Mucosa of descending colon (tissue), 3 donors: ENCODE measurements around the gene USP34. TPM values are rescaled to one million over a fixed set of nuclear protein-coding genes. Genes with fewer than 3 reads are reported as not detected.
"Not testable (repeated sequence)": the region's sequence is repeated elsewhere in the genome, so short reads cannot be mapped to it uniquely, and the experiment has no call there.

Source experiments
- ATAC-seq: fragments of 200-7000 bp; cut with Tn5 transposase; one replicate; pipeline ENCODE4 v1.9.1; 2020; ENCODE audit warnings: mild to moderate bottlenecking, moderate library complexity
- DNase-seq, 3 donors: peaks; one replicate each; pipeline ENCODE4 v3.0.0-alpha.2; 2020
- H3K36me3 ChIP-seq: fragments of 200-600 bp; one replicate; pipeline ENCODE4 v1.8.0; 2021; ENCODE audit warnings: low read depth, mild to moderate bottlenecking
- H3K4me1 ChIP-seq: fragments of 200-600 bp; one replicate; pipeline ENCODE4 v1.8.0; 2021; ENCODE audit warnings: low read depth, mild to moderate bottlenecking
- H3K4me3 ChIP-seq: fragments of 200-600 bp; one replicate; pipeline ENCODE4 v1.8.0; 2021; ENCODE audit warnings: mild to moderate bottlenecking
- H3K9me3 ChIP-seq: fragments of 200-600 bp; one replicate; pipeline ENCODE4 v1.8.0; 2021; ENCODE audit warnings: mild to moderate bottlenecking
- intact Hi-C, 2 donors: fragments of 100-400 bp; cut with DNase I in 1 of 2; cut with micrococcal nuclease in 1 of 2; formaldehyde crosslinking; loops; one replicate each; pipeline versions ENCODE4 v1.11.0 to v1.11.1; 2022; cut with DNase I, micrococcal nuclease
- total RNA-seq, 3 donors: library from RNA; stranded (reverse); fragmentation: NEBNext Ultra II Directional in 2 of 3; extraction: Animal tissue kit (Norgen Biotek cat#: 25700) in 2 of 3; gene quantifications; one replicate each; pipeline versions ENCODE4 v1.2.1 to v1.2.4, GENCODE V29; 2021 to 2023
- TF ChIP-seq, protein P1 (sequence below): fragments of 200-600 bp; IDR thresholded peaks from one replicate; pipeline ENCODE4 v1.8.0; 2022; ENCODE audit warnings: antibody characterized with exemption, mild to moderate bottlenecking
- donor health status: DM: no; HTN: no; CAD: no; lungs with moderate emphysema.
- donor health status: DM: no; HTN: no; CAD: no.
- donor health status: DM: no; HTN: yes; CAD: no.

The USP34 gene
- total RNA-seq, 3 donors from 2014 or later: 67.9 to 132 (median 88.4) TPM

DNA sequence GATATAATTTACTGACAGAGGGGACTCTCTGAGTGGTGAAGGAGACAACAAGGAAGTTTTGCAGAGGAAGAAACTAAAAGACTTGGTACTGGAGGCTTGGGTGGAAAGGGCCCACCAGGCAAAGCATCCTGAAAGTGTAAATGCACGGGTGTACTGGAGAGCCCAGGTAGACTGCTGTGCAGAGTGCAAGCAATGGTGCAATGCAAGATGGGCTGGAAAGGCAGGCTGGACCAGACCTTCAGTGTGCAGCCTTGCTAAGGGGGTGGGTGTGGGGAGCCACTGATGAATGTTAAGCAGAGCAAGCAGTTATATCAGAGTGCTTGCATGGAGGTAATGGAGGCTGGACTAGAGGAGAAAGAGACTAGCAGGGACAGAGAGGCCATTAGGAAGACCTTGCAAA, 298.2 kb downstream of the USP34 start:
- no peak for DNase-seq
- no peak overlapping the region for H3K4me3 ChIP-seq
- no peaks in the 10 kb centered on the region for H3K36me3 ChIP-seq
- no peaks in the 10 kb centered on the region for H3K4me1 ChIP-seq
- no peak for ATAC-seq
- intact Hi-C loops: no loop called here
- H3K9me3 ChIP-seq: no peaks in the 10 kb centered on the region
- TF ChIP-seq, protein P1, sequence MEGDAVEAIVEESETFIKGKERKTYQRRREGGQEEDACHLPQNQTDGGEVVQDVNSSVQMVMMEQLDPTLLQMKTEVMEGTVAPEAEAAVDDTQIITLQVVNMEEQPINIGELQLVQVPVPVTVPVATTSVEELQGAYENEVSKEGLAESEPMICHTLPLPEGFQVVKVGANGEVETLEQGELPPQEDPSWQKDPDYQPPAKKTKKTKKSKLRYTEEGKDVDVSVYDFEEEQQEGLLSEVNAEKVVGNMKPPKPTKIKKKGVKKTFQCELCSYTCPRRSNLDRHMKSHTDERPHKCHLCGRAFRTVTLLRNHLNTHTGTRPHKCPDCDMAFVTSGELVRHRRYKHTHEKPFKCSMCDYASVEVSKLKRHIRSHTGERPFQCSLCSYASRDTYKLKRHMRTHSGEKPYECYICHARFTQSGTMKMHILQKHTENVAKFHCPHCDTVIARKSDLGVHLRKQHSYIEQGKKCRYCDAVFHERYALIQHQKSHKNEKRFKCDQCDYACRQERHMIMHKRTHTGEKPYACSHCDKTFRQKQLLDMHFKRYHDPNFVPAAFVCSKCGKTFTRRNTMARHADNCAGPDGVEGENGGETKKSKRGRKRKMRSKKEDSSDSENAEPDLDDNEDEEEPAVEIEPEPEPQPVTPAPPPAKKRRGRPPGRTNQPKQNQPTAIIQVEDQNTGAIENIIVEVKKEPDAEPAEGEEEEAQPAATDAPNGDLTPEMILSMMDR: no peak

DNA sequence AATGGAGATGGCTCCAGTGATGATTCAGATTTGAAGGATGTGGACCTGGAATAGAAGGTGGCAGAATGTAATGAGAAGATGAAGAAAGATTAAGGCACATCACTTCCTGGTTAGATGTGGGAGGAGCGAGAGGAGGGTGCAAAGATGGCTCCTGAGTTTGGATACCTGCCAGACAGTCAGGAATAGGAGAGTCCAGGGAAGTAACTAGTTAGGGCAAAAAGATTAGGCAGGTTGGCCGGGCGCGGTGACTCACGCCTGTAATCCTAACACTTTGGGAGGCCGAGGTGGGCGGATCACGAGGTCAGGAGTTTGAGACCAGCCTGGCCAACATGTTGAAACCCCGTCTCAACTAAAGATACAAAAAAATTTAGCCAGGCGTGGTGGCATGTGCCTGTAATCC, 303.3 kb downstream of the USP34 start:
- Histone ChIP-seq H3K4me1 (no peaks in the 10 kb centered on the region), H3K36me3 (no peaks in the 10 kb centered on the region), H3K9me3 (no peaks in the 10 kb centered on the region), H3K4me3 (no peak overlapping the region)
- TF ChIP-seq, protein P1: no peak
- DNase-seq: no peak
- intact Hi-C loops: no loop called here
- no peak for ATAC-seq

DNA sequence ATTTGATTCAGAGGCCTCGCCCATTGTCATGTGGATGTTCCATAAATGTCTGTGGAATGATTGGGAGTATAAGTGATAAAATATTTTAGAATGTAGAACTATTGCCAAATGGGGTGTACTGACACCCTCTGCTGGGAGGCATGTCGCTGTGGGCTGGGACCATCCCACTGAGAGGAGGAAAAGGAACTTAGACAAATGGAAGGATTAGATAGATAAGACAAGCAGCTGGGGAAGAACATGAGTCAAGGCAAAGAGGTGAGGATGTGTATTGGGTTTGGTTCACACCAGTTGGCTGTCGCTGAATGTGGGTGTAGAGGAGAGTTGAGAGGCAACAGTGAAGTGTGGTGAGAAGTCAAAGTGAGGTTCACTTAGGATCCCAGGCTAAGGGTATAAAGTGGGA, 304.9 kb downstream of the USP34 start:
- Histone ChIP-seq H3K9me3 (no peaks in the 10 kb centered on the region), H3K4me1 (no peaks in the 10 kb centered on the region), H3K4me3 (no peak overlapping the region), H3K36me3 (no peaks in the 10 kb centered on the region)
- ATAC-seq: no peak
- intact Hi-C loops: no loop called here
- DNase-seq: no peak
- TF ChIP-seq, protein P1: no peak

DNA sequence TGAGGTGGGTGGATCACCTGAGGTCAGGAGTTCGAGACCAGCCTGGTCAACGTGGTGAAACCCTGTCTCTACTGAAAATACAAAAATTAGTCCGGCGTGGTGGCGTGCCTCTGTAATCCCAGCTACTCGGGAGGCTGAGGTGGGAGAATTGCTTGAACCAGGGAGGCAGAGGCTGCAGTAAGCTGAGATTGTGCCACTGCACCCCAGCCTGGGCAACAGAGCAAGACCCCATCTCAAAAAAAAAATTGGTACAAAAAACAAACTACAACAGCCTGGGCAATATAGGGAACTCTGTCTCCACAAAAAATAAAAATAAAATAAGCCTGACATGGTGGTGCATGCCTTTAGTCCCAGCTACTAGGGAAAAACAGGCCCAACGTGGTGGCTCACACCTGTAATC, 305.8 kb downstream of the USP34 start:
- H3K36me3 ChIP-seq, H3K4me1 ChIP-seq, H3K4me3 ChIP-seq, H3K9me3 ChIP-seq, DNase-seq, ATAC-seq, intact Hi-C loops: not testable (repeated sequence)

DNA sequence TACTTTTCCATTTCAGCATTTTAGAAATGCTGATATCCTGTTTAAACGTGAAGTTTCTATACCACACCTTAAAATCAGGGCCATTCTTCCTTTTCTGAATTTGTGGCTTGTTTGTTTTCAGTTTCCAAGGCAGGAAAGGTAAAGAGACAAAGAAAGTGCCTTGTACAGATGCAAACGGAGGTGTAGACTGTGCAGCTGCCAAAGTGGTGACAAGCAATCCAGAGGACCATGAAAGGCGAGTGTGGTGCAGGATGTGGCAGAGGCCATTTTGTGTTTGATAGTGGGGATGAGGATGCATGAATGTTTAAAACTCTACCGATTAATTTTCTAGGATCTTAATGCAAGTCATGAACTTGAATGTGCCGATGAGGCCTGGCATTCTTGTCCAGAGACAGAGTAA, 308.2 kb downstream of the USP34 start:
- Histone ChIP-seq H3K36me3 (no peaks in the 10 kb centered on the region), H3K4me3 (no peak overlapping the region)
- ATAC-seq: no peak

DNA sequence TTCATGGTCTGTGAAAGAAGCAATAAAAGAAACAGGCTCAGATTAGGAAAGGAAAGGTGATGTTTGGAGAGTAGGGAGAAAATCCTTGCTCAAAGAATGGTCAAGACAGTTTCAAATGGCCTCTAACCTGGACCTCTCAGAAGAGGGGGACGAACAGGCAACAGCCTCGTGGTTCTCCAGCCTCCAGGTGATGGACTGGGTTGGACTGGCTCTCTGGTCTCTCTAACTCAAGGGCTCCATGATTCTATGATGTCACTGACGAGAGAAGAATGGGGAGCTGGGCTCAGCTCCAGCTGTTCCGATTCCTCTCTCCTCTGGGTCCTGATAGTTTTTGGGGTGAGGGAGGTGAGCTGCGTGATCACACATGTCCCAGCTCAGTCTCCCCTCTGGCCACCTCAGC, 309.0 kb downstream of the USP34 start, which contains the start of gene C2orf74:
C2orf74 (plus strand) TSS at position 301 of the 400 bp plus-strand sequence. CDS start 327 bp downstream, outside the sequence.
- H3K36me3 ChIP-seq: no peaks in the 10 kb centered on the region
- no peaks in the 10 kb centered on the region for H3K4me1 ChIP-seq
- ATAC-seq (no peak), DNase-seq (no peak)
- H3K4me3 ChIP-seq: no peak within 1 kb of the TSS
- intact Hi-C loops: no loop called here
- TF ChIP-seq, protein P1: no peak
- no peaks in the 10 kb centered on the region for H3K9me3 ChIP-seq

More for the DNA sequence above, 308.2 kb downstream of the USP34 start:
- intact Hi-C loops: no loop called here
- TF ChIP-seq, protein P1: no peak
- Histone ChIP-seq H3K4me1 (no peaks in the 10 kb centered on the region), H3K9me3 (no peaks in the 10 kb centered on the region)
- no peak for DNase-seq
